Body of pancreas (tissue), 4 donors: ENCODE data around the gene SLC1A7. TPM values are rescaled to one million over a fixed set of nuclear protein-coding genes. Genes with fewer than 3 reads are reported as not detected.

Source experiments
- ATAC-seq: fragments of 150-250 bp; one replicate; pipeline ENCODE4 v1.9.1; 2016
- DNase-seq, 4 donors: peaks; one replicate each; pipeline ENCODE4 v3.0.0-alpha.2; 2019
- H3K27ac ChIP-seq, 4 donors: fragments of 200-600 bp; sonication (generic); 1 replicate in 3 of 4; 2 replicates in 1 of 4; pipeline versions ENCODE4 v1.5.1 to v1.6.1; 2016 to 2019; ENCODE audit warnings: mild to moderate bottlenecking in 1 of 4, mixed read lengths in 1 of 4, moderate library complexity in 1 of 4
- H3K27me3 ChIP-seq, 2 donors: fragments of 200-600 bp; sonication (generic); one replicate each; pipeline ENCODE4 v1.6.0; 2016; ENCODE audit warnings: mild to moderate bottlenecking in 1 of 2
- H3K36me3 ChIP-seq, 2 donors: fragments of 200-600 bp; sonication (generic); replicated peaks in 1 of 2; 2 replicates each; pipeline ENCODE4 v1.5.1; 2016; ENCODE audit warnings: low read depth in 2 of 2; ENCODE audit not compliant: insufficient read depth in 1 of 2
- H3K4me1 ChIP-seq: fragments of 200-600 bp; sonication (generic); one replicate; pipeline ENCODE4 v1.6.0; 2016
- H3K4me3 ChIP-seq, 2 donors: fragments of 200-600 bp; sonication (generic); 1 replicate in 1 of 2; 2 replicates in 1 of 2; pipeline ENCODE4 v1.5.1; 2016 to 2019
- H3K9me3 ChIP-seq, 3 donors: fragments of 200-600 bp; sonication (generic); 1 replicate in 2 of 3; 2 replicates in 1 of 3; pipeline ENCODE4 v1.5.1; 2016
- CTCF ChIP-seq, 7 experiments: fragments of 450-650 bp in 4 of 7; fragments of 200-600 bp in 3 of 7; sonication (generic) in 3 of 7; IDR thresholded peaks; one replicate each; pipeline ENCODE4 v1.5.1; 2016 to 2019; ENCODE audit warnings: antibody characterized with exemption in 7 of 7
- POLR2A ChIP-seq, 3 donors: fragments of 450-650 bp; IDR thresholded peaks; one replicate each; pipeline ENCODE4 v1.6.1; 2016; ENCODE audit warnings: antibody characterized with exemption in 3 of 3, mild to moderate bottlenecking in 2 of 3
- WGBS, 2 donors: methylation state at CpG; one replicate each; pipeline ENCODE4 v1.1.5; 2017; 5-methylcytosine and 5-hydroxymethylcytosine counted together
- intact Hi-C: fragments of 100-400 bp; cut with DNase I; formaldehyde crosslinking; loops from one replicate; pipeline ENCODE4 v1.15.1; 2023
- total RNA-seq, 2 donors: library from RNA; depleted of rRNA; stranded (reverse); fragments of >200 nt; gene quantifications; one replicate each; pipeline ENCODE4 v1.1.0, GENCODE V29; 2016

Gene SLC1A7
- total RNA-seq, 2 donors from 2014 or later = not detected

DNA sequence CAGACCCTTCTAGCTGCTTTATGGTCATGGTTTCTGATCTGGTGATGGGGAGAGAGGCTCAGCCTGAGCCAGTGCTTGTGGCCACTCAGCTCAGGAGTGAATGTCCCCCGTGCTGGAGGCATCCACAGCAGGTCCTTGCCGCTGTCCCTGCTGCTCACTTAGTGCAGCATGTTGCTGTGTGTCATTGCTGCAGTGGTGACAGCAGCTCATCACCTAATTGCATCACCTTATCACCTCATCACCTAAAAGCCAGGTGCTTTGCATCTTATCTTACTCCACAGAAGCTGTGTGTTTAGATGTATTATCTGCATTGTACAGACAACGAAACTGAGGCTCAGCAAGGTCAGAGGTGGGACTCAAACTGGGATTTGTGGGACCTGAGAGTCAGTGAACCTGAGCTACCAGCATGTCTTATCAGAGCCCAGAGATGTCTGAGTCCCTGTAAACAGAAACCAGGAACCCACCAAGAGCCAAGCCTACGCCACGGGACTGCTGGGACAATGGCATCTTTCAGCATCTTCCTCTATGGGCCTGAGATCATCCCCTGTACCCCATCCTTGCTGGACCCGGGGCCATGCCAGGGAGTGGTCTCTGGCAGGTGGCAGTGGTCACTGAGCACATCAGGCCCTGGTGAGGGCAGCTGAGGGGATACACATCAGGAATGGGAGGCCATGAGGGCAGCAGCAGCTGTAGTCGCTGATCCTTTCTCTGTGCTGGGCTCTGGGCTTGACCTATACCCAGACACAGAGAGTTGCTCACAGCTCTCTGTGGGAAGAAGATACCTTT, 73.9 kb downstream of the SLC1A7 start:
- DNase-seq (no peak), ATAC-seq (no peak)
- intact Hi-C loops = no loop called here
- H3K4me3 ChIP-seq = no peak overlapping the region
- no peak overlapping the region for H3K27ac ChIP-seq
- H3K36me3 ChIP-seq = no peaks in the 10 kb centered on the region
- no peak for TF ChIP-seq POLR2A (IDR thresholded peaks at IDR 0.05)
- no peak for TF ChIP-seq CTCF (IDR thresholded peaks at IDR 0.05)
- H3K4me1 ChIP-seq = no peaks in the 10 kb centered on the region
- no peaks in the 10 kb centered on the region for H3K27me3 ChIP-seq
- H3K9me3 ChIP-seq = no peaks in the 10 kb centered on the region
- 74 to 85% methylated on average over 6 to 7 of the region's 7 CpGs for WGBS, 2 donors

- no peak for ATAC-seq
- no peak for DNase-seq
- H3K27ac ChIP-seq = no peak overlapping the region
- 82 to 85% methylated on average over 2 of the region's 2 CpGs for WGBS, 2 donors
- H3K27me3 ChIP-seq = peaks cover 0 to 3% of the 10 kb centered on the region in 2 donors
- no peak overlapping the region for H3K4me3 ChIP-seq
- peaks cover 2% of the 10 kb centered on the region for H3K4me1 ChIP-seq
- H3K36me3 ChIP-seq = no peaks in the 10 kb centered on the region
- TF ChIP-seq CTCF (IDR thresholded peaks at IDR 0.05) = no peak
- no peak for TF ChIP-seq POLR2A (IDR thresholded peaks at IDR 0.05)
- intact Hi-C loops = no loop called here
- H3K9me3 ChIP-seq = no peaks in the 10 kb centered on the region
Observed at GRCh38 chr1:53067886-53068285, 74.6 kb downstream of the SLC1A7 start.

DNA sequence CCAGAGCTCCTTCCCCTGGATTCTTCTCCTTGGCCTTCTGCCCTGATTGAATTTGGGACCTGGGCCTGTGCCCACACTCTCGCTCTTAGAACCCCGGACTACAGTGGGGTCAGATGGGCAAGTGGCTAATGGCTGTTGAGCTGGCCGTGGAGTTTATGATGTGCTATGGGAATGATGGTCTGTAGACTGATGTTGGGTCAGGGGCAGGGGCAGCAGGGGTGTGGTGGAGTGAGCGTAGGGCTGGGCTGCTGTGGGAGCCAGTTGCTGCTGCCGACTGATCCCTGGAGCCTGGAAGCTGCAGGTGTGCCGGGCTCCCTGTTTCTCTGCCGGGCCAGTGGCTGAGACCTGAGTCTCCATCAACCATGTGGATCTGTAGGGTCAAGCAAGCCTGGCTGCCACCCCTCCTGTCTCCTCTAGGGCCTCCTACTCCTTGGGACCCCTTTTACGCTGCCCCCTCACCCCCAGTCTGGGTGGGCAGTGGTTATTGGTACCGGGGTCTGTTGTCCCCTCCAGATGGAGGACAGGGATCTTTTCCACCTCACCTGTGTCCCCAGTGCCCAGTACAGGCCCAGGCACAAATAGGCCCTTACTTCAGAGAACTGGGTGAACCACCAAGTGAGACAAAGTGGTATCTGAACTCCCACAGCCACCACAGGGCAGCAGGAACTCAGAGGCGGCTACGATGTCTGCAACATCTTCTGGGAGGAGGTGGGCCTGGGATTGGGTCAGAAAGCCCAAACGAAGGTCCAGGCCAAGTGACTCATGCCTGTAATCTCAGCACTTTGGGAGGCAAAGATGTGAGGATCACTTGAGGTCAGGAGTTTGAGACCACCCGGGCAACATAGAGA, 75.3 kb downstream of the SLC1A7 start:
- H3K27ac ChIP-seq = no peak overlapping the region
- no peaks in the 10 kb centered on the region for H3K9me3 ChIP-seq
- ATAC-seq (no peak), DNase-seq (peak in 2 of 4 donors; percentile 1 to 9)
- WGBS, 2 donors = 81 to 91% methylated on average over 6 to 13 of the region's 13 CpGs
- H3K27me3 ChIP-seq = peaks cover 0 to 11% of the 10 kb centered on the region in 2 donors
- TF ChIP-seq POLR2A (IDR thresholded peaks at IDR 0.05) (no peak), CTCF (IDR thresholded peaks at IDR 0.05) (no peak)
- H3K4me1 ChIP-seq = peaks cover 9% of the 10 kb centered on the region
- intact Hi-C loops = no loop called here
- no peaks in the 10 kb centered on the region for H3K36me3 ChIP-seq
- no peak overlapping the region for H3K4me3 ChIP-seq

- ATAC-seq (no peak), DNase-seq (peak in 1 of 4 donors; percentile 2)
- Histone ChIP-seq H3K4me3 (no peak overlapping the region), H3K27ac (no peak overlapping the region), H3K36me3 (no peaks in the 10 kb centered on the region), H3K27me3 (peaks cover 0 to 15% of the 10 kb centered on the region in 2 donors), H3K4me1 (peaks cover 15% of the 10 kb centered on the region), H3K9me3 (no peaks in the 10 kb centered on the region)
- no peak for TF ChIP-seq CTCF (IDR thresholded peaks at IDR 0.05)
- TF ChIP-seq POLR2A (IDR thresholded peaks at IDR 0.05) = no peak
- WGBS, 2 donors = 79 to 91% methylated on average over 5 to 6 of the region's 6 CpGs
- intact Hi-C loops = no loop called here
Observed at GRCh38 chr1:53066488-53066887, 76.0 kb downstream of the SLC1A7 start.
